GM19438 (cell line): Measurements from ENCODE around the gene FEZF1.

ENCODE experiments used
- ATAC-seq: cut with Tn5 transposase; IDR thresholded peaks from one replicate; pipeline ENCODE4 v1.9.1; 2021; ENCODE audit warnings: low read depth; ENCODE audit not compliant: unreplicated experiment

FEZF1 gene

DNA sequence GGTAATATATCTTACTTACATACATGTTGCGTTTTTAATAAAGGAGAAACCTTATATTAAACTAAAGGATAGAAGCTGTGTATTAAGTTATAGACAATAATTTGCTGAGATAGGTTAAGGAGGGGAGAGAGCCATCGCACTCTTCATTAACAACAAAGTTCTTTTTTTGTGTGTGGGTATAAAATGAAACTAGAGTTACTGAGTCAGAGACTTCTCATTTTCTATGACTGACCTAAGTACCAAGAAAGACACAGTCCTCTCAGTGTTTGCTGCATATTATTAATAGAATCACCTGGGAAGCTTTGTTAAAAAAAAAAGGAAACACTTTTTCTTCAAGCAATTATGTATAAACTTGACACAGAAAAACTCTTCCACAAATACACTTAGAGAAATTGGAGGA lies 31.4 kb downstream of the FEZF1 start:
- no peak for ATAC-seq

GRCh38 chr7:122269241-122269640 lies 35.3 kb downstream of the FEZF1 start:
- no peak for ATAC-seq

DNA sequence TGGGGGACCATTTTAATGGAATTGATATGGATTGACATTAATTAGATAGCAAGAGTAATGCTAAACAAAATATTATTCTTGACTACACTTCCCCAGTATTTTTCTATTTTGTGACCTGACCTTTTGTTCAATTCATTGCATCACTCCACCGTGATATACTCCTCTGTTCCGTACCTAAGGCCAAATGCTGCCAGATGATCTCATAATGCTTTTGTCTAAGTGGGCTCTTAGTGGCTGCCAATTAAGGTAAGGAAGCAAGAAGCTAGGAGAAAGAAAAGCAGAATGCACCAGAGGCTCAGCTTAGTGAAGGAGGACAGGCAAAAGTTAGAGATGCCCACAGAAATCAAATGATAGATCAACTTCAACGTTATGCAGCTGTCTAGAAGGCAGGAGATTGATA lies 36.4 kb downstream of the FEZF1 start:
- no peak for ATAC-seq

- no peak for ATAC-seq
Observed at GRCh38 chr7:122262246-122262645, 42.3 kb downstream of the FEZF1 start.

GRCh38 chr7:122261442-122261841 lies 43.1 kb downstream of the FEZF1 start:
- ATAC-seq: no peak

- no peak for ATAC-seq
Observed at GRCh38 chr7:122261016-122261415, 43.5 kb downstream of the FEZF1 start.

GRCh38 chr7:122260336-122260735 lies 44.2 kb downstream of the FEZF1 start:
- no peak for ATAC-seq

GRCh38 chr7:122258971-122259370 lies 45.6 kb downstream of the FEZF1 start:
- no peak for ATAC-seq

- ATAC-seq: no peak
Observed at GRCh38 chr7:122257056-122257455, 47.5 kb downstream of the FEZF1 start.

- ATAC-seq: no peak
Observed at GRCh38 chr7:122256046-122256445, 48.5 kb downstream of the FEZF1 start.

DNA sequence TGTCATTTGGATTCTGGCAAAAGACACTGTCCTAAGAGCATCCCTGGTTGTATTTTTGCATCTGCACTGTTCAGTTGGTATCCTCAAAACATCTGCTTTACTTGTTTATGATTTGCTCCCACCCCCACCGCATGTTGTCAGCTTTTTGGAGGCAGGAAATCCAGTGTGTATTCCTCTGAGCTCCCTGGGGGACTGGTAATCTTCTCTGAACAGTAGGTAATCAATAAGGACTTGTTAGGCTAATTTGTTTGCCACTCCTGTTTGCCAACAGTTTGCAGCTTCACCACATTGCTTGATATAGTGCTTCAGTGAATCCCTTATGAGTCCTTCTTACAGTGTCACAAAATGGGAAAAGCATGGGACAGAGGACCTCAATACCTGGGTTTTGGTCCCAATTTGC lies 49.1 kb downstream of the FEZF1 start:
- no peak for ATAC-seq
